ENCODE data around the gene SLC35G3.

DNA sequence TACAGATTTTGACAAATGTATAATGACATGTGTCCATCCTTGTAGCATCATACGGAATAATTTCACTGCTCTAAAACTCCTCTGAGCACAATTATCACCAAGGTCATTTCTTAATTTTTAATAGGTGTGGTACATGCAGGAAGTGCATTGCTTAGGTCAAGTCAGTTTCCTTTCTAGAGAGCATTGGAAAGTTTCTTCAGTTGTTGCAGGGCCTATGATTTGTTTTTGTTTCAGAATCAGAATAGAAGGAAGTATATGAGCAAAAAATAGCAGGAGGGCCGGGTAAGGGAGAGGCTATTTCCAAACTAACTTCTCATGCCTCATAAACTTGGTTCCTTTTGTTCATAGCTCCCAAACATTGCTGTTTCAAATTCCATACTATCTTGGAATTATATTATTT is 24.7 kb upstream of the SLC35G3 start:
- TF ChIP-seq POLR2AphosphoS5 (IDR thresholded peaks at IDR 0.05; ENCODE audit: low read depth, low read length), result no peak
- no peak for TF ChIP-seq POLR2A (IDR thresholded peaks at IDR 0.05; ENCODE audit: low read depth, low read length)
- TF ChIP-seq TAF1 (IDR thresholded peaks at IDR 0.05; ENCODE audit: borderline replicate concordance, low read depth, low read length), result no peak
